Suprapubic skin (tissue), 4 donors: ENCODE results near the gene MANEA. TPM values are rescaled to one million over a fixed set of nuclear protein-coding genes. Genes with fewer than 3 reads are reported as not detected.
"Not testable (repeated sequence)": the region's sequence is repeated elsewhere in the genome, so short reads cannot be mapped to it uniquely, and the experiment has no call there.

Experiments used
- DNase-seq, 2 donors: peaks; one replicate each; pipeline ENCODE4 v3.0.0-alpha.2; 2019; ENCODE audit warnings: low spot score in 2 of 2
- H3K27ac ChIP-seq: fragments of 200-600 bp; sonication (generic); one replicate; pipeline ENCODE4 v1.5.1; 2019
- H3K27me3 ChIP-seq: fragments of 200-600 bp; sonication (generic); one replicate; pipeline ENCODE4 v1.5.1; 2019
- H3K36me3 ChIP-seq: fragments of 200-600 bp; sonication (generic); one replicate; pipeline ENCODE4 v1.5.1; 2019
- H3K4me1 ChIP-seq: fragments of 200-600 bp; sonication (generic); one replicate; pipeline ENCODE4 v1.5.1; 2019
- H3K4me3 ChIP-seq: fragments of 200-600 bp; sonication (generic); one replicate; pipeline ENCODE4 v1.5.1; 2019; ENCODE audit warnings: mild to moderate bottlenecking
- H3K9me3 ChIP-seq: fragments of 200-600 bp; sonication (generic); one replicate; pipeline ENCODE4 v1.5.1; 2019
- EP300 ChIP-seq: sonication (generic); formaldehyde crosslinking; IDR thresholded peaks from one replicate; pipeline ENCODE4 v1.6.1; 2017; ENCODE audit warnings: antibody characterized with exemption
- POLR2A ChIP-seq, 2 donors: fragments of 450-650 bp; IDR thresholded peaks; one replicate each; pipeline ENCODE4 v1.6.1; 2017; ENCODE audit warnings: antibody characterized with exemption in 2 of 2, mild to moderate bottlenecking in 2 of 2, moderate library complexity in 2 of 2
- POLR2AphosphoS5 ChIP-seq, 3 donors: sonication (generic); formaldehyde crosslinking; IDR thresholded peaks; one replicate each; pipeline ENCODE4 v1.6.1; 2017; ENCODE audit warnings: antibody characterized with exemption in 3 of 3
- WGBS: methylation state at CpG from one replicate; pipeline ENCODE4 v1.1.5; 2018; 5-methylcytosine and 5-hydroxymethylcytosine counted together
- total RNA-seq, 4 donors: library from RNA; depleted of rRNA; stranded (reverse); fragments of >200 nt; gene quantifications; one replicate each; pipeline ENCODE4 v1.1.0, GENCODE V29; 2016
- TF ChIP-seq, protein P1 (sequence below), 2 donors: fragments of 200-600 bp in 1 of 2; fragments of 450-650 bp in 1 of 2; sonication (generic) in 1 of 2; IDR thresholded peaks; one replicate each; pipeline ENCODE4 v1.5.1; 2016 to 2019; ENCODE audit warnings: antibody characterized with exemption in 2 of 2, mild to moderate bottlenecking in 1 of 2, moderate library complexity in 1 of 2

The MANEA gene
- total RNA-seq, 4 donors from 2014 or later = 5.9 to 11.2 (median 9.4) TPM

DNA sequence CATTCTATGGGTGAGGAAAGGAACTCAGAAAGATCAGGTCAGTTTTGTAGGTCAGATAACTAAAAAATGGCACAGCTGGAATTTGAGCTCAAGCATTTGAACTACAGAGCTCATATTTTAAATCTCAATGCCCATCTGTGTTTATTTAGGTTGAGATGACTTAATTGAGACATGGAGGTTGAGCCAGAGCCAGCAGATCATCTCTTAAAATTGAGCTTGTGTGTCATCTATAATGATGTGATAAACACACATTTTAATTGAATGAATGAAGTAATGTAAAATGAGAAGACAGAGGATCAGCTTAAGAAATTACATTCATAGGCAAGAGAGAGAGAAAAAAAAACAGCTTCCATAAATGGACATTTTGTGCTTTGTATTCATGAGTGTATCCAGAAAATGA is 3.7 kb downstream of the MANEA start:
- TF ChIP-seq POLR2AphosphoS5 (IDR thresholded peaks at IDR 0.05) (no peak), POLR2A (IDR thresholded peaks at IDR 0.05) (no peak), EP300 (no peak)
- TF ChIP-seq, protein P1, sequence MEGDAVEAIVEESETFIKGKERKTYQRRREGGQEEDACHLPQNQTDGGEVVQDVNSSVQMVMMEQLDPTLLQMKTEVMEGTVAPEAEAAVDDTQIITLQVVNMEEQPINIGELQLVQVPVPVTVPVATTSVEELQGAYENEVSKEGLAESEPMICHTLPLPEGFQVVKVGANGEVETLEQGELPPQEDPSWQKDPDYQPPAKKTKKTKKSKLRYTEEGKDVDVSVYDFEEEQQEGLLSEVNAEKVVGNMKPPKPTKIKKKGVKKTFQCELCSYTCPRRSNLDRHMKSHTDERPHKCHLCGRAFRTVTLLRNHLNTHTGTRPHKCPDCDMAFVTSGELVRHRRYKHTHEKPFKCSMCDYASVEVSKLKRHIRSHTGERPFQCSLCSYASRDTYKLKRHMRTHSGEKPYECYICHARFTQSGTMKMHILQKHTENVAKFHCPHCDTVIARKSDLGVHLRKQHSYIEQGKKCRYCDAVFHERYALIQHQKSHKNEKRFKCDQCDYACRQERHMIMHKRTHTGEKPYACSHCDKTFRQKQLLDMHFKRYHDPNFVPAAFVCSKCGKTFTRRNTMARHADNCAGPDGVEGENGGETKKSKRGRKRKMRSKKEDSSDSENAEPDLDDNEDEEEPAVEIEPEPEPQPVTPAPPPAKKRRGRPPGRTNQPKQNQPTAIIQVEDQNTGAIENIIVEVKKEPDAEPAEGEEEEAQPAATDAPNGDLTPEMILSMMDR (IDR thresholded peaks at IDR 0.05) = no peak
- Histone ChIP-seq H3K9me3 (no peaks in the 10 kb centered on the region), H3K4me3 (no peak overlapping the region), H3K27me3 (no peaks in the 10 kb centered on the region), H3K36me3 (no peaks in the 10 kb centered on the region), H3K27ac (no peak overlapping the region), H3K4me1 (peaks cover 16% of the 10 kb centered on the region)
- no peak for DNase-seq

- H3K36me3 ChIP-seq, DNase-seq, H3K4me1 ChIP-seq, H3K9me3 ChIP-seq, H3K27me3 ChIP-seq, H3K4me3 ChIP-seq, H3K27ac ChIP-seq: not testable (repeated sequence)
- WGBS = 93% methylated on average over 9 of the region's 9 CpGs
These were observed 6.9 kb downstream of the MANEA start for GRCh38 chr6:95584226-95584625.

DNA sequence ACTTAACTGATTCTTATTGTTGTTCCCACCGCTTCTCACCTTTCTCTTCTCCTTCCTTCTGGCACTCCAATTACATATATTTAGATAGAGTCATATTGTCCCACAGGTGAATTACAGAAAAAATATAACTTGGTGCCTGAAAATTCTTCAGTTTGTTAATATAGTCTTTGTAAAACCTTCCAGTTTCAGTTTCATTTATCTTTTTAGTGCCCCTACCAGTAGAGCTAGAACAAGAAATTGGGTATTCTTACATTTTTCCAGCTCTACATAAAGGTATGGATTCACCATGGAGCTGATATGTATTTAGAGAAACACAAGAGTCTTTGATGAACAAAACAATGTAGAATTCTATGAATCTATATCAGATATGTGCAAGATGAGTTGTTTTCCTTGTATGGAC is 10.7 kb downstream of the MANEA start:
- Histone ChIP-seq H3K27me3 (no peaks in the 10 kb centered on the region), H3K9me3 (no peaks in the 10 kb centered on the region), H3K4me1 (no peaks in the 10 kb centered on the region), H3K4me3 (no peak overlapping the region), H3K27ac (no peak overlapping the region), H3K36me3 (no peaks in the 10 kb centered on the region)
- no peak for DNase-seq
- TF ChIP-seq EP300 (no peak), POLR2AphosphoS5 (IDR thresholded peaks at IDR 0.05) (no peak), POLR2A (IDR thresholded peaks at IDR 0.05) (no peak)
- TF ChIP-seq, protein P1 (IDR thresholded peaks at IDR 0.05) = no peak
- WGBS = 100% methylated on average over 1 of the region's 1 CpG

DNA sequence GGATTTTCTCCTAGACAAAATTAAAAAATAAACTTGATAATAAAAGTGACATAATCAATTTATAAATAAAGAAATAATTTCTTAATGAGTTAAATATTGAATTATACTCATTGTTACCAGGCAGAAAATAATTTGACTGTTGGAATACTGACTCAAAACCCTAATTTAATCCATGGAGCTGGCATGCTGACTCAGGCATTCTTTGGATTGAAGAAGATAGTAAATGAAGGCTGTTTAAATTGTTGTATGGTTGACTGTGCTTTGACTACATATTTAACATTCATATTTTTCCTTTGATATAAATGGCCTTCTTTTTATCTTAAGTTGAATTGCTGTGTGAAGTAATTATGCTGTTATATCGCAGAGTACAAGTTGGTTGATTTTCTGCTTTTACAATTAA is 11.7 kb downstream of the MANEA start:
- H3K4me1 ChIP-seq = no peaks in the 10 kb centered on the region
- TF ChIP-seq POLR2AphosphoS5 (IDR thresholded peaks at IDR 0.05) (no peak), POLR2A (IDR thresholded peaks at IDR 0.05) (no peak), EP300 (no peak)
- TF ChIP-seq, protein P1 (IDR thresholded peaks at IDR 0.05) = no peak
- H3K4me3 ChIP-seq = no peak overlapping the region
- no peaks in the 10 kb centered on the region for H3K36me3 ChIP-seq
- DNase-seq = no peak
- H3K27me3 ChIP-seq = no peaks in the 10 kb centered on the region
- H3K27ac ChIP-seq = no peak overlapping the region
- WGBS = 77% methylated on average over 1 of the region's 1 CpG
- no peaks in the 10 kb centered on the region for H3K9me3 ChIP-seq

DNA sequence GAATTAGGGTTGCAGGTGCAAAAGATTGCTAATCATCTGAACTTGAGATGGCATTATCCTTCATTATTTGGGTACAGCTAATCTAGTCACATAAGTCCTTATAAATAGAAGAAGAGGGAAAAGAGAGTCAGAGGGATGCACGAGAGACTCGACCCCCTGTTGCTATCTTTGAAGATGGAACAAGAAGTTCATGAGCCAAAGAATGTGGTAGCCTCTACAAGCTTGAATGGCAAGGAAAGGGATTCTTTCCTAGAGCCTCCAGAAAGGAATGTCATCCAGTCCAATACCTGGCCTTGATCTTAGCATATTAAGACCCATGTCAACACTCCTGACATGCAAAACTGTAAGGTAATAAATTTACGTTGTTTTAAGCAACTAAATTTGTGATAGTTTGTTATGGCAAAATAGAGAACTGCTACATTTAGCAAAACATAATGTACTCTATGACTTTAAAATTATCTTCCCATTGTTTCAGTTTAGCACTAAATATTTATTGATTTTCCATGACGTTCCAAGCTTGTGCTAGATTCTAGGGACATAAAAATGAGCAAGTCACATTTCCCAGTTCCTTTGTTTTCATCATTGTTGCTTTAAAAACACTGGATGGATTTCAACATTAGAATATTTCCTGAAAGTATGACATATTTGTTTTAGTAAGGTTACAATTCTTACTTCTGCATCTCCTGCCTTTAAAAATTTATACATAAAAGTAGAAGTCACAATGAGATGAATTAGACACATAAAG is 12.7 kb downstream of the MANEA start:
- H3K4me3 ChIP-seq = no peak overlapping the region
- H3K36me3 ChIP-seq = no peaks in the 10 kb centered on the region
- no peaks in the 10 kb centered on the region for H3K4me1 ChIP-seq
- no peaks in the 10 kb centered on the region for H3K27me3 ChIP-seq
- WGBS = 79% methylated on average over 4 of the region's 4 CpGs
- no peaks in the 10 kb centered on the region for H3K9me3 ChIP-seq
- DNase-seq = no peak
- no peak overlapping the region for H3K27ac ChIP-seq
- no peak for TF ChIP-seq EP300
- TF ChIP-seq, protein P1 (IDR thresholded peaks at IDR 0.05) = no peak
- TF ChIP-seq POLR2AphosphoS5 (IDR thresholded peaks at IDR 0.05) = no peak

DNA sequence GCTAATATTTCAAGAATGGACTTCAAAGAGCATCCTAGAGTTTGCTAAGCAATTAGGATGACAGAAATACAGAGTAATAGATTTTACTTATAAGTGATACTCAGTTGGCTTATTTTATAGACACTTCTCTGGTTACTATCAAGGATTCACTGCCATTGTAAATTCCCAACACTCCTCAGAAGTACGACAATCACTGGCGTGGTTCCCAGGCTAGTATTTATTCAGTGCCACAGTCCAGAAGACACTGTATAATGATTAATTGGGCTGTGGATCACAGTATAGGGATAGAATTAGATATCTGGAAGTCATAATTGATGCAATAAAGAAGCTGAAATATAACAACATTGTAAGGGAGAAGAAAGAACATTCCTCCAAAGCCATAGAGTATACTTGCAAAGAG is 15.7 kb downstream of the MANEA start:
- Histone ChIP-seq H3K27me3 (no peaks in the 10 kb centered on the region), H3K9me3 (no peaks in the 10 kb centered on the region), H3K36me3 (no peaks in the 10 kb centered on the region), H3K4me3 (no peak overlapping the region), H3K27ac (no peak overlapping the region), H3K4me1 (no peaks in the 10 kb centered on the region)
- WGBS = 43% methylated on average over 2 of the region's 2 CpGs
- no peak for DNase-seq
- TF ChIP-seq POLR2A (IDR thresholded peaks at IDR 0.05) (no peak), POLR2AphosphoS5 (IDR thresholded peaks at IDR 0.05) (no peak), EP300 (no peak)
- TF ChIP-seq, protein P1 (IDR thresholded peaks at IDR 0.05) = no peak
